Pons (tissue), 1 donor: Measurements from ENCODE around the gene ALAS1.

Experiments
- DNase-seq: peaks from one replicate; pipeline ENCODE4 v3.0.0-alpha.2; 2016; ENCODE audit warnings: low spot score

The ALAS1 gene

GRCh38 chr3:52234516-52235447, 36.8 kb downstream of the ALAS1 start:
- no peak for DNase-seq

- DNase-seq = no peak
Measured at GRCh38 chr3:52236424-52236886, 38.5 kb downstream of the ALAS1 start.

GRCh38 chr3:52237006-52237656, 39.2 kb downstream of the ALAS1 start:
- no peak for DNase-seq

GRCh38 chr3:52237657-52238172, 39.8 kb downstream of the ALAS1 start:
- DNase-seq = peak; percentile 66

GRCh38 chr3:52238193-52238760, 40.3 kb downstream of the ALAS1 start:
- no peak for DNase-seq

- peak; percentile 66 for DNase-seq
Measured at GRCh38 chr3:52238761-52239701, 41.1 kb downstream of the ALAS1 start, which contains the start of gene TWF2. Gene TWF2 (minus strand): TSS chr3:52239158. CDS start chr3:52239016, 142 bp downstream.

- DNase-seq = peak; percentile 88
Measured at GRCh38 chr3:52240059-52240885, 42.3 kb downstream of the ALAS1 start.

- DNase-seq = no peak
Measured at GRCh38 chr3:52240886-52241370, 43.0 kb downstream of the ALAS1 start.

- DNase-seq = no peak
Measured at GRCh38 chr3:52242039-52242438, 44.1 kb downstream of the ALAS1 start.

- peak; percentile 74 for DNase-seq
Measured at GRCh38 chr3:52243791-52244628, 46.0 kb downstream of the ALAS1 start.

GRCh38 chr3:52245322-52246263, 47.6 kb downstream of the ALAS1 start, which contains the start of gene PPM1M:
Gene PPM1M (plus strand): TSS chr3:52245759. CDS start chr3:52245825, 66 bp downstream.
- DNase-seq = no peak

GRCh38 chr3:52246264-52246620, 48.3 kb downstream of the ALAS1 start:
- no peak for DNase-seq

GRCh38 chr3:52246728-52247408, 48.9 kb downstream of the ALAS1 start:
- no peak for DNase-seq

GRCh38 chr3:52247409-52248164, 49.6 kb downstream of the ALAS1 start:
- DNase-seq = no peak

GRCh38 chr3:52248165-52248541, 50.2 kb downstream of the ALAS1 start:
- no peak for DNase-seq

GRCh38 chr3:52248816-52249547, 51.0 kb downstream of the ALAS1 start:
- no peak for DNase-seq
